Liver (tissue), 9 donors: ENCODE data around the gene PPP6R3. TPM values are rescaled to one million over a fixed set of nuclear protein-coding genes. Genes with fewer than 3 reads are reported as not detected.
"Not testable (repeated sequence)": the region's sequence is repeated elsewhere in the genome, so short reads cannot be mapped to it uniquely, and the experiment has no call there.

Source experiments
- DNase-seq: peaks from one replicate; pipeline ENCODE4 v3.0.0-alpha.2; 2017; ENCODE audit warnings: low spot score
- H3K27ac ChIP-seq, 2 donors: one replicate each; pipeline ENCODE4 v1.7.0; 2013; ENCODE audit warnings: inconsistent platforms in 2 of 2, low read length in 2 of 2, control low read depth in 1 of 2, low read depth in 1 of 2, mild to moderate bottlenecking in 1 of 2
- H3K27me3 ChIP-seq, 4 donors: one replicate each; pipeline versions ENCODE4 v1.6.1 to v1.7.0; 2013; ENCODE audit warnings: low read length in 3 of 4, inconsistent platforms in 1 of 4, mild to moderate bottlenecking in 1 of 4, moderate library complexity in 1 of 4; ENCODE audit not compliant: control insufficient read depth in 4 of 4, insufficient read depth in 4 of 4
- H3K36me3 ChIP-seq, 4 donors: one replicate each; pipeline versions ENCODE4 v1.6.1 to v1.7.0; 2013; ENCODE audit warnings: low read length in 3 of 4, mild to moderate bottlenecking in 3 of 4, low read depth in 1 of 4, moderate library complexity in 1 of 4; ENCODE audit not compliant: control insufficient read depth in 4 of 4, insufficient read depth in 3 of 4
- H3K4me1 ChIP-seq, 4 donors: one replicate each; pipeline versions ENCODE4 v1.6.1 to v1.7.0; 2013; ENCODE audit warnings: low read length in 3 of 4, mild to moderate bottlenecking in 3 of 4, moderate library complexity in 1 of 4; ENCODE audit not compliant: control insufficient read depth in 4 of 4, insufficient read depth in 4 of 4
- H3K4me3 ChIP-seq, 3 donors: one replicate each; pipeline versions ENCODE4 v1.6.1 to v1.7.0; 2013; ENCODE audit warnings: low read length in 3 of 3, control low read depth in 1 of 3, low read depth in 1 of 3, mild to moderate bottlenecking in 1 of 3
- H3K9ac ChIP-seq, 2 donors: one replicate each; pipeline ENCODE4 v1.7.0; 2013; ENCODE audit warnings: low read length in 2 of 2, mild to moderate bottlenecking in 2 of 2, moderate library complexity in 2 of 2, control low read depth in 1 of 2, low read depth in 1 of 2
- H3K9me3 ChIP-seq, 4 donors: one replicate each; pipeline versions ENCODE4 v1.6.1 to v1.7.0; 2013; ENCODE audit warnings: low read length in 3 of 4; ENCODE audit not compliant: control insufficient read depth in 4 of 4
- EGR1 ChIP-seq, 2 donors: IDR thresholded peaks; 2 replicates each; pipeline ENCODE4 v1.6.1; 2016 to 2018; ENCODE audit warnings: antibody characterized with exemption in 2 of 2, low read depth in 2 of 2
- FOXA1 ChIP-seq: IDR thresholded peaks from 2 replicates; pipeline ENCODE4 v1.6.1; 2016; ENCODE audit warnings: antibody characterized with exemption
- FOXA2 ChIP-seq: IDR thresholded peaks from 2 replicates; pipeline ENCODE4 v1.6.1; 2016; ENCODE audit warnings: antibody characterized with exemption
- GABPA ChIP-seq, 2 donors: IDR thresholded peaks in 1 of 2; conservative IDR thresholded peaks in 1 of 2; 2 replicates each; pipeline ENCODE4 v1.6.1; 2016; ENCODE audit warnings: antibody characterized with exemption in 2 of 2, mild to moderate bottlenecking in 1 of 2, moderate library complexity in 1 of 2
- HNF4A ChIP-seq, 2 donors: conservative IDR thresholded peaks; 2 replicates each; pipeline ENCODE4 v1.6.1; 2016; ENCODE audit warnings: antibody characterized with exemption in 2 of 2, mild to moderate bottlenecking in 2 of 2
- HNF4G ChIP-seq: IDR thresholded peaks from 2 replicates; pipeline ENCODE4 v1.6.1; 2016; ENCODE audit warnings: antibody characterized with exemption
- JUND ChIP-seq, 2 donors: IDR thresholded peaks; 2 replicates each; pipeline ENCODE4 v1.6.1; 2016; ENCODE audit warnings: antibody characterized with exemption in 2 of 2
- NR2F2 ChIP-seq: IDR thresholded peaks from 2 replicates; pipeline ENCODE4 v1.6.1; 2016; ENCODE audit warnings: antibody characterized with exemption
- SP1 ChIP-seq: IDR thresholded peaks from 2 replicates; pipeline ENCODE4 v1.6.1; 2018; ENCODE audit warnings: antibody characterized with exemption, mild to moderate bottlenecking
- TAF1 ChIP-seq: conservative IDR thresholded peaks from 2 replicates; pipeline ENCODE4 v1.6.1; 2016; ENCODE audit warnings: antibody characterized with exemption, mild to moderate bottlenecking
- WGBS: extraction: QIAGEN DNeasy Blood & Tissue Kit; methylation state at CpG from one replicate; pipeline ENCODE4 v1.1.7; 2013; 5-methylcytosine and 5-hydroxymethylcytosine counted together
- polyA plus RNA-seq, 2 donors: library from polyadenylated mRNA; stranded (reverse) in 1 of 2; unstranded in 1 of 2; fragments of 200-250 nt in 1 of 2; fragments of >200 nt in 1 of 2; fragmentation: Nextera tagmentation in 1 of 2; extraction: Ambion mirVana in 1 of 2; gene quantifications; one replicate each; pipeline versions ENCODE4 v1.2.1 to v1.2.3, GENCODE V29; 2013 to 2015
- total RNA-seq, 2 donors: library from RNA; depleted of rRNA; stranded (reverse); fragments of >200 nt; gene quantifications; one replicate each; pipeline ENCODE4 v1.2.3, GENCODE V29; 2014
- TF ChIP-seq, protein P1 (sequence below): IDR thresholded peaks from 2 replicates; pipeline ENCODE4 v1.6.1; 2016; ENCODE audit warnings: antibody characterized with exemption
- TF ChIP-seq, protein P2 (sequence below): IDR thresholded peaks from 2 replicates; pipeline ENCODE4 v1.6.1; 2016; ENCODE audit warnings: antibody characterized with exemption
- TF ChIP-seq, protein P3 (sequence below): IDR thresholded peaks from 2 replicates; pipeline ENCODE4 v1.6.1; 2016; ENCODE audit warnings: antibody characterized with exemption
- donor health status: healthy.
- donor health status: healthy.
- donor health status: healthy.
- donor health status: healthy.
- donor health status: healthy.

The PPP6R3 gene
- total and polyA plus RNA-seq, 4 donors, result 12.3 to 101 (median 58.1) TPM

DNA sequence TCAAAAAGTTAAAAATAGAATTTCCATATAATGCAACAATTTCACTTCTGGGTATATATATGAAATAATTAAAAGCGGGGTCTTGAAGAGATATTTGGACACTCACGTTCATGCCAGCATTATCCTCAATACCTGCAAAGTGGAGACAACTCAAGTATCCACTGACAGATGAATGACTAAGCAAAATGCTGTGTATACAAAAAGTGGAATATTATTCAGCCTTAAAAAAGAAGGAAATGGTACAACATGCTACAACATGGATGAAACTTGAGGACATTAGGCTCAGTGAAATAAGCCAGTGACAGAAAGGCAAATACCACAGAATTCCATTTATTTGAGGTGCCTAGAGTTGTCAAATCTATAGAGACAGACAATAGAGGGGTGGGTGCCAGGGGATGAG lies 161.3 kb downstream of the PPP6R3 start:
- Histone ChIP-seq H3K4me1 (no peaks in the 10 kb centered on the region), H3K27me3 (no peaks in the 10 kb centered on the region), H3K27ac (no peak overlapping the region), H3K9me3 (no peaks in the 10 kb centered on the region), H3K4me3 (no peak overlapping the region), H3K9ac (no peak overlapping the region), H3K36me3 (no peaks in the 10 kb centered on the region)
- WGBS, result 88% methylated on average over 2 of the region's 2 CpGs
- DNase-seq, result no peak
- no peak for TF ChIP-seq GABPA (IDR thresholded peaks at IDR 0.05 in 1 of 2, conservative IDR thresholded peaks at IDR 0.05 in 1 of 2)
- TF ChIP-seq TAF1, result no peak
- TF ChIP-seq FOXA1, result no peak
- no peak for TF ChIP-seq SP1
- TF ChIP-seq EGR1 (IDR thresholded peaks at IDR 0.05; ENCODE audit: low read depth in 2 of 2), result no peak
- no peak for TF ChIP-seq FOXA2
- TF ChIP-seq, protein P1, sequence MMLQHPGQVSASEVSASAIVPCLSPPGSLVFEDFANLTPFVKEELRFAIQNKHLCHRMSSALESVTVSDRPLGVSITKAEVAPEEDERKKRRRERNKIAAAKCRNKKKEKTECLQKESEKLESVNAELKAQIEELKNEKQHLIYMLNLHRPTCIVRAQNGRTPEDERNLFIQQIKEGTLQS, result no peak
- TF ChIP-seq JUND (IDR thresholded peaks at IDR 0.05), result no peak
- TF ChIP-seq NR2F2, result no peak
- TF ChIP-seq, protein P2, sequence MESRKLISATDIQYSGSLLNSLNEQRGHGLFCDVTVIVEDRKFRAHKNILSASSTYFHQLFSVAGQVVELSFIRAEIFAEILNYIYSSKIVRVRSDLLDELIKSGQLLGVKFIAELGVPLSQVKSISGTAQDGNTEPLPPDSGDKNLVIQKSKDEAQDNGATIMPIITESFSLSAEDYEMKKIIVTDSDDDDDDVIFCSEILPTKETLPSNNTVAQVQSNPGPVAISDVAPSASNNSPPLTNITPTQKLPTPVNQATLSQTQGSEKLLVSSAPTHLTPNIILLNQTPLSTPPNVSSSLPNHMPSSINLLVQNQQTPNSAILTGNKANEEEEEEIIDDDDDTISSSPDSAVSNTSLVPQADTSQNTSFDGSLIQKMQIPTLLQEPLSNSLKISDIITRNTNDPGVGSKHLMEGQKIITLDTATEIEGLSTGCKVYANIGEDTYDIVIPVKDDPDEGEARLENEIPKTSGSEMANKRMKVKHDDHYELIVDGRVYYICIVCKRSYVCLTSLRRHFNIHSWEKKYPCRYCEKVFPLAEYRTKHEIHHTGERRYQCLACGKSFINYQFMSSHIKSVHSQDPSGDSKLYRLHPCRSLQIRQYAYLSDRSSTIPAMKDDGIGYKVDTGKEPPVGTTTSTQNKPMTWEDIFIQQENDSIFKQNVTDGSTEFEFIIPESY, result no peak
- TF ChIP-seq HNF4A (conservative IDR thresholded peaks at IDR 0.05), result no peak
- TF ChIP-seq HNF4G, result no peak
- TF ChIP-seq, protein P3, sequence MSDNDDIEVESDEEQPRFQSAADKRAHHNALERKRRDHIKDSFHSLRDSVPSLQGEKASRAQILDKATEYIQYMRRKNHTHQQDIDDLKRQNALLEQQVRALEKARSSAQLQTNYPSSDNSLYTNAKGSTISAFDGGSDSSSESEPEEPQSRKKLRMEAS, result no peak

DNA sequence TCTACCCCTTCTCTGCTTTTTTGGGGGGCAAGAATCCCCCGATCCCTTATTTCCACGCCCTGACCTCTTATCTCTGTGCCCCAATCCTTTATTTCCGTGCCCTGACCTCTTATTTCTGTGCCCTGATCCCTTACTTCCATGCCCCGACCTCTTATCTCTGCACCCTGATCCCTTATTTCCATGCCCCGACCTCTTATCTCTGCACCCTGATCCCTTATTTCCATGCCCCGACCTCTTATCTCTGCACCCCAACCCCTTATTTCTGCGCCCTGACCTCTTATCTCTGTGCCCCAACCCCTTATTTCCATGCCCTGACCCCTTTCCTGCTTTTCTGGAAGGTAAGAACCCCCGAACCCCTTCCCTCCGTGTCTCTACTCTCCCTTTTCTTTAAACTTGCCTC lies 163.2 kb downstream of the PPP6R3 start:
- WGBS, result 58% methylated on average over 9 of the region's 9 CpGs
- not testable (repeated sequence) for H3K9ac ChIP-seq, H3K36me3 ChIP-seq, H3K4me1 ChIP-seq, H3K27me3 ChIP-seq, H3K27ac ChIP-seq, H3K9me3 ChIP-seq, DNase-seq, H3K4me3 ChIP-seq

DNA sequence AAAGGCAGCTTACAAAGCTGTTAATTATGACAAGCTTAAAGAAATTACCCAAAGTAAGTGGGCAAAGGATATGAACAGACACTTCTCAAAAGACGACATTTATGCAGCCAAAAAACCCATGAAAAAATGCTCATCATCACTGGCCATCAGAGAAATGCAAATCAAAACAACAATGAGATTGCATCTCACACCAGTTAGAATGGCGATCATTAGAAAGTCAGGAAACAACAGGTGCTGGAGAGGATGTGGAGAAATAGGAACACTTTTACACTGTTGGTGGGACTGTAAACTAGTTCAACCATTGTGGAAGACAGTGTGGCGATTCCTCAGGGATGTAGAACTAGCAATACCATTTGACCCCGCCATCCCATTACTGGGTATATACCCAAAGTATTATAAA lies 164.5 kb downstream of the PPP6R3 start:
- H3K4me1 ChIP-seq, H3K36me3 ChIP-seq, DNase-seq, H3K27me3 ChIP-seq, H3K27ac ChIP-seq, H3K9ac ChIP-seq, H3K9me3 ChIP-seq, H3K4me3 ChIP-seq: not testable (repeated sequence)
- 91% methylated on average over 4 of the region's 4 CpGs for WGBS

DNA sequence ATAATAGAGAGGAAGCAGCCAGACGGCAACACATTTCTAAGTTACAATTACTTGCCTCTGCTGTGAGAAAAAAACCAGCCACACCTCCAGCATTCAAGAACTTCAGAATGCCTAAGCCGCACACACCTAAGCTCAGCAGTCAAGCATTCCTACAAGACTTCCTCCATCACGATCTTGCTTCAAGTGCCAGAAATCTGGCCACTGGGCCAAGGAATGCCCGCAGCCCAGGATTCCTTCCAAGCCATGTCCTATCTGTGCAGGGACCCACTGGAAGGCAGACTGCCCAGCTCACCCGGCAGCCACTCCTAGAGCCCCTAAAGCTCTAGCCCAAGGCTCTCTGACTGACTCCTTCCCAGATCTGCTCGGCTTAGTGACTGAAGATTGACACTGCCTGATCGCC lies 165.7 kb downstream of the PPP6R3 start:
- 92% methylated on average over 7 of the region's 7 CpGs for WGBS
- not testable (repeated sequence) for H3K27me3 ChIP-seq

DNA sequence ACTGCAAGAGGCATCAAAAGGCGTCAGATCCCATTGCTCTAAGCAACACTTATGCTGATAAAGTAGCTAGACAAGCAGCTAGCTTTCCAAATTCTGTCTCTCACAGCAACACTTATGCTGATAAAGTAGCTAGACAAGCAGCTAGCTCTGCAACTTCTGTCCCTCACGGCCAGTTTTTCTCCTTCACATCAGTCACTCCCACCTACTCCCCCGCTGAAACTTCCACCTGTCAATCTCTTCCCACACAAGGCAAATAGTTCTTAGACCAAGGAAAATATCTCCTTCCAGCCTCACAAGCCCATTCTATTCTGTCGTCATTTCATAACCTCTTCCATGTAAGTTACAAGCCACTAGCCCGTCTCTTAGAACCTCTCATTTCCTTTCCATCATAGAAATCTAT lies 168.3 kb downstream of the PPP6R3 start:
- not testable (repeated sequence) for H3K9ac ChIP-seq, DNase-seq, H3K4me3 ChIP-seq, H3K27me3 ChIP-seq, H3K9me3 ChIP-seq, H3K4me1 ChIP-seq, H3K27ac ChIP-seq, H3K36me3 ChIP-seq
- WGBS, result 76% methylated on average over 5 of the region's 5 CpGs

More for the DNA sequence above, 165.7 kb downstream of the PPP6R3 start:
- DNase-seq, H3K9ac ChIP-seq, H3K4me3 ChIP-seq, H3K27ac ChIP-seq, H3K9me3 ChIP-seq, H3K36me3 ChIP-seq, H3K4me1 ChIP-seq: not testable (repeated sequence)

DNA sequence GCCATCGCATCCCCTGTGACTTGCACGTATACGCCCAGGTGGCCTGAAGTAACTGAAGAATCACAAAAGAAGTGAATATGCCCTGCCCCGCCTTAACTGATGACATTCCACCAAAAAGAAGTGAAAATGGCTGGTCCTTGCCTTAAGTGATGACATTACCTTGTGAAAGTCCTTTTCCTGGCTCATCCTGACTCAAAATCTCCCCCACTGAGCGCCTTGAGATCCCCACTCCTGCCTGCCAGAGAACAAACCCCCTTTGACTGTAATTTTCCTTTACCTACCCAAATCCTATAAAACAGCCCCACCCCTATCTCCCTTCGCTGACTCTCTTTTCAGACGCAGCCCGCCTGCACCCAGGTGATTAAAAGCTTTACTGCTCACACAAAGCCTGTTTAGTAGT lies 171.8 kb downstream of the PPP6R3 start:
- not testable (repeated sequence) for H3K9ac ChIP-seq, H3K9me3 ChIP-seq, DNase-seq, H3K27me3 ChIP-seq, H3K36me3 ChIP-seq, H3K27ac ChIP-seq, H3K4me3 ChIP-seq, H3K4me1 ChIP-seq
- 93% methylated on average over 8 of the region's 8 CpGs for WGBS
